Choroid plexus epithelial cell (primary cell): ENCODE measurements around the gene TEDC1.

Experiments used
- DNase-seq: peaks from one replicate; pipeline ENCODE4 v3.0.0-alpha.2; 2010; ENCODE audit warnings: low read depth
- H3K4me3 ChIP-seq: 2 replicates; pipeline ENCODE4 v1.5.1; 2011; ENCODE audit warnings: low read depth, mild to moderate bottlenecking, control low read depth, low read length, moderate library complexity
- CTCF ChIP-seq: conservative IDR thresholded peaks from 2 replicates; pipeline ENCODE4 v1.5.1; 2011; ENCODE audit warnings: low read depth, mild to moderate bottlenecking, control low read depth, inconsistent platforms, low read length, moderate library complexity

Gene TEDC1

GRCh38 chr14:105479431-105480158 lies 11.5 kb upstream of the TEDC1 start:
- no peak overlapping the region for H3K4me3 ChIP-seq
- no peak for DNase-seq
- TF ChIP-seq CTCF, result no peak

GRCh38 chr14:105480199-105480746 lies 10.8 kb upstream of the TEDC1 start:
- TF ChIP-seq CTCF, result no peak
- DNase-seq, result no peak
- no peak overlapping the region for H3K4me3 ChIP-seq

GRCh38 chr14:105480807-105481801 lies 9.9 kb upstream of the TEDC1 start:
- TF ChIP-seq CTCF, result peak; percentile 95
- H3K4me3 ChIP-seq, result peak overlapping the region; percentile 59
- DNase-seq, result peak; percentile 88

GRCh38 chr14:105481886-105482457 lies 9.1 kb upstream of the TEDC1 start:
- peak; percentile 41 for TF ChIP-seq CTCF
- peak; percentile 99 for DNase-seq
- peak overlapping the region; percentile 59 for H3K4me3 ChIP-seq

GRCh38 chr14:105482486-105483110 lies 8.4 kb upstream of the TEDC1 start:
- no peak for DNase-seq
- TF ChIP-seq CTCF, result no peak
- H3K4me3 ChIP-seq, result no peak overlapping the region

GRCh38 chr14:105483300-105484068 lies 7.6 kb upstream of the TEDC1 start:
- TF ChIP-seq CTCF, result no peak
- DNase-seq, result no peak

More at GRCh38 chr14:105483300-105484068, 7.6 kb upstream of the TEDC1 start:
- H3K4me3 ChIP-seq, result no peak overlapping the region
